GM12878 (cell line): ENCODE results near the gene ARMC10. TPM values are rescaled to one million over a fixed set of nuclear protein-coding genes. Genes with fewer than 3 reads are reported as not detected.

ENCODE experiments used
- ASH2L ChIP-seq: fragments of 300-600, 200-600 bp; sonication (generic); IDR thresholded peaks from 2 replicates; pipeline ENCODE4 v1.6.1; 2017; ENCODE audit warnings: low read depth, mild to moderate bottlenecking, borderline replicate concordance
- CUX1 ChIP-seq: IDR thresholded peaks from 2 replicates; pipeline ENCODE4 v1.6.1; 2012; ENCODE audit warnings: improper control_type of control experiment, low read depth, low read length; ENCODE audit not compliant: insufficient replicate concordance
- ETV6 ChIP-seq, 2 experiments: fragments of 450-650 bp in 1 of 2; IDR thresholded peaks in 1 of 2; conservative IDR thresholded peaks in 1 of 2; 2 replicates each; pipeline ENCODE4 v1.6.1; 2014; ENCODE audit warnings: antibody characterized with exemption in 1 of 2, borderline replicate concordance in 1 of 2, low read depth in 1 of 2, mild to moderate bottlenecking in 1 of 2, moderate library complexity in 1 of 2
- NR2F1 ChIP-seq: fragments of 450-650 bp; conservative IDR thresholded peaks from 2 replicates; pipeline ENCODE4 v1.6.1; 2017; ENCODE audit warnings: mild to moderate bottlenecking
- SREBF1 ChIP-seq: IDR thresholded peaks from 2 replicates; pipeline ENCODE4 v1.6.1; 2012; ENCODE audit warnings: mild to moderate bottlenecking, low read length
- TBL1XR1 ChIP-seq: IDR thresholded peaks from 2 replicates; pipeline ENCODE4 v1.6.1; 2012; ENCODE audit warnings: low read depth, low read length, improper control_type of control experiment
- USF1 ChIP-seq: IDR thresholded peaks from 2 replicates; pipeline ENCODE4 v1.6.1; 2011; ENCODE audit warnings: borderline replicate concordance, low read depth, mild to moderate bottlenecking, moderate library complexity, mixed read lengths, low read length; ENCODE audit not compliant: insufficient read depth; ENCODE audit errors: extremely low read length
- polyA plus RNA-seq, 11 experiments: library from polyadenylated mRNA; depleted of rRNA in 4 of 11; unstranded in 6 of 11; stranded (reverse) in 5 of 11; fragments of >200 nt; fragmentation: Nextera tagmentation in 4 of 11; fragmentation: Illumina TruSeq in 1 of 11; extraction: Ambion mirVana in 4 of 11; extraction: Trizol in 1 of 11; gene quantifications; 1 replicate in 1 of 11; 2 replicates in 10 of 11; pipeline versions ENCODE4 v1.2.1 to v1.2.3, GENCODE V29; 2011 to 2016; ENCODE audit warnings: inconsistent platforms in 2 of 11, missing spikeins in 2 of 11, low read depth in 1 of 11
- total RNA-seq, 4 experiments: library from RNA; depleted of rRNA in 3 of 4; stranded (reverse); fragments of >200 nt in 3 of 4; fragmentation: Illumina TruSeq in 1 of 4; extraction: Trizol in 1 of 4; gene quantifications; 2 replicates each; pipeline versions ENCODE4 v1.2.1 to v1.2.3, GENCODE V29; 2013 to 2021

ARMC10 gene
- total and polyA plus RNA-seq, 10 of the 15 experiments (the other 5 are each of a cell fraction or from before 2014, with no cell fraction given) = 7.0 to 38.2 (median 24.1) TPM

GRCh38 chr7:103140685-103141084 lies 65.7 kb downstream of the ARMC10 start (continued):
- TF ChIP-seq CUX1 (no peak), TBL1XR1 (no peak), ASH2L (no peak), ETV6 (conservative IDR thresholded peaks at IDR 0.05 in 1 of 2, IDR thresholded peaks at IDR 0.05 in 1 of 2; ENCODE audit: borderline replicate concordance in 1 of 2, low read depth in 1 of 2) (no peak), SREBF1 (no peak), NR2F1 (no peak), USF1 (no peak)
- TF ChIP-seq, all 136 proteins: peak for 0
